ENCODE measurements around the gene CCDC88C. TPM values are rescaled to one million over a fixed set of nuclear protein-coding genes. Genes with fewer than 3 reads are reported as not detected.
A peak's percentile ranks its signal among the peaks of the same experiment; 100 is the strongest.

CCDC88C gene
- total RNA-seq, 2 donors from 2014 or later: 3.5 to 5.0 TPM

- ATAC-seq (peak; percentile 28 to 48), DNase-seq (peak; percentile 43)
- intact Hi-C loops (cut with DNase I): no loop called here
These were observed 14.6 kb downstream of the CCDC88C start for GRCh38 chr14:91402771-91403600.

- ATAC-seq (peak in 1 of 2 donors; percentile 30), DNase-seq (no peak)
- intact Hi-C loops (cut with DNase I): no loop called here
These were observed 15.3 kb downstream of the CCDC88C start for GRCh38 chr14:91402348-91402747.

GRCh38 chr14:91401751-91402150, 15.9 kb downstream of the CCDC88C start:
- ATAC-seq: no peak
- intact Hi-C loops (cut with DNase I): no loop called here

GRCh38 chr14:91400696-91401095, 16.9 kb downstream of the CCDC88C start:
- intact Hi-C loops (cut with DNase I): no loop called here
- no peak for DNase-seq
- ATAC-seq: no peak

More at GRCh38 chr14:91401751-91402150, 15.9 kb downstream of the CCDC88C start:
- no peak for DNase-seq

DNA sequence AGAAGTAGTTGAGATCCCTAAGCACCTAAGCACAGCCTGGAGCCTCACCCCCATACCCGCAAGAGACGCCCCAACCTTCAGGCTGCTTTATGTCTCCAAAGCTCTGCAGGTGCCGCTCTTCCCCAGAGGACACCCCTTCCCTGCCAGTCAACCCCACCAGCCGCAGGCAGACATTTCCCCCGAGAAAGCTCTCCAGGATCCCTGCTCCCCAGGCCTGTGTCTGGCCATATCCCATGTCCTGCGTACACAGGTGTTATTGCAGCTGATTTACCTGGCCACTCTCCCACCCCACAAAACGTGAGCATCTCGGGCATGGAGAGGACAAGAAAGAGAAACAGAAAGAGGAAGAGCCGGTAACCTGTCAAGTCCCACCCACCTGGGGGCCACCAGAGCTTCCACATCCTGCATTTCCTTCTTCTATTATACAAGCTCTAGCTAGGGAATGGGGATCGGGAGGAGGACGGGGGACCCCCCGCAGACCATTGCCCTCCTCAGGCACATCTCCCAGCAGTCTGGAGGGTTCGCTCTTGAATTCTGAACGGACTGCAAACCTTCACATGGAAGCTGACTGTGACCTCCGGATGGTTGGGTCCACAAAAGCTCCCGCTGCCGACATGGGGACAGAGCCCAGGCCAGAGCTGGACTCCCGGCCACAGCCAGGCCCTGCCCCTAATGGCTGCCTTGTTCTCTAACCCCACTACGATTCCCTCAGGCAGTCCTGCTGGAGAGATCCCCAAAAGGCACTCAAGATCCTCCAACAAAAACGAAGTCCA, 17.6 kb downstream of the CCDC88C start:
- intact Hi-C loops (cut with DNase I): no loop called here
- no peak for ATAC-seq

GRCh38 chr14:91398707-91399106, 18.9 kb downstream of the CCDC88C start:
- DNase-seq: no peak
- intact Hi-C loops (cut with DNase I): no loop called here
- ATAC-seq: no peak

More for the DNA sequence above, 17.6 kb downstream of the CCDC88C start:
- DNase-seq: no peak

- ATAC-seq (no peak), DNase-seq (no peak)
- intact Hi-C loops (cut with DNase I): no loop called here
These were observed 19.5 kb downstream of the CCDC88C start for GRCh38 chr14:91397965-91398591.

DNA sequence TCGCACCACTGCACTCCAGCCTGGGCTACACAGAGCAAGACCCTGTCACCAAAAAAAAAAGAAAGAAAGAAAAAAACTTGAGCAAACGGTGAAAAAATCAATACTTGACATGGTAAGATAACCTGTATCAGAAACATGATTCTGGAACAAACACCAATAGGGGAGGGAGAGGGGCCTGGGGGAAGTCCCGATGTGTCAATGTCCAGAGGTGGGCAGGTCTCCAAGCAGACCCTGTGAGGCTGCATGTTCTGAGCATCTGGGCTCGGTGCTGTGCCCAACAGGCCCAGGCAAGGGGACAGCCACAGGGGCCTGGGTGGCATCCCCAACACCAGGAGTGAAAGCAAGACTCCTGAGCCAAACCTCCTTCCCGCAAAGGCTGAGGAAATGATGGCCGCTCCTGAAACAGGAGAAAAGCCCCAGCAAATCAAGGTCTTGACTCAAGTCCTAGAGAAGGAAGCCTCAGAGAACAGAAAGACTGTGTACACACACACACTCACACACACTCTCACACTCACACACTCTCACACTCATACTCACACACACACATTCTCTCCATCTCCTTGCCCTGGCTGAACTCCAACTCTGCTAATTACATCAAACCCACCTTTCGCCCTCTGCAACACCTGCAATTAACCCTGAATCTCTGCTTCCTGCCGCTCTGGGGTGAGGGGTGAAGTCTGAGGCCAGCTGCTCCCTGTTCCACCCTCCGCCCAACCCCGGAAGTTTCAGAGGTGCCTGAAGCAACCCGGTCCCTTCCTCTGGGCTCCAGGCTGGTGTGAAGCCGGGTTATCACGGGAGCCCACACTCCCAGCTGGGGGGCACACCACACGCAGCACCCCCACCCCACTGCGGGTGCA, 20.4 kb downstream of the CCDC88C start:
- ATAC-seq (peak; percentile 28 to 37), DNase-seq (no peak)
- intact Hi-C loops (cut with DNase I): no loop called here

GRCh38 chr14:91396013-91396660, 21.5 kb downstream of the CCDC88C start:
- intact Hi-C loops (cut with DNase I): no loop called here
- no peak for DNase-seq
- no peak for ATAC-seq

- DNase-seq (no peak), ATAC-seq (no peak)
- intact Hi-C loops (cut with DNase I): no loop called here
These were observed 22.2 kb downstream of the CCDC88C start for GRCh38 chr14:91395466-91395865.

- ATAC-seq (no peak), DNase-seq (no peak)
- intact Hi-C loops (cut with DNase I): no loop called here
These were observed 23.2 kb downstream of the CCDC88C start for GRCh38 chr14:91394105-91395081.

DNA sequence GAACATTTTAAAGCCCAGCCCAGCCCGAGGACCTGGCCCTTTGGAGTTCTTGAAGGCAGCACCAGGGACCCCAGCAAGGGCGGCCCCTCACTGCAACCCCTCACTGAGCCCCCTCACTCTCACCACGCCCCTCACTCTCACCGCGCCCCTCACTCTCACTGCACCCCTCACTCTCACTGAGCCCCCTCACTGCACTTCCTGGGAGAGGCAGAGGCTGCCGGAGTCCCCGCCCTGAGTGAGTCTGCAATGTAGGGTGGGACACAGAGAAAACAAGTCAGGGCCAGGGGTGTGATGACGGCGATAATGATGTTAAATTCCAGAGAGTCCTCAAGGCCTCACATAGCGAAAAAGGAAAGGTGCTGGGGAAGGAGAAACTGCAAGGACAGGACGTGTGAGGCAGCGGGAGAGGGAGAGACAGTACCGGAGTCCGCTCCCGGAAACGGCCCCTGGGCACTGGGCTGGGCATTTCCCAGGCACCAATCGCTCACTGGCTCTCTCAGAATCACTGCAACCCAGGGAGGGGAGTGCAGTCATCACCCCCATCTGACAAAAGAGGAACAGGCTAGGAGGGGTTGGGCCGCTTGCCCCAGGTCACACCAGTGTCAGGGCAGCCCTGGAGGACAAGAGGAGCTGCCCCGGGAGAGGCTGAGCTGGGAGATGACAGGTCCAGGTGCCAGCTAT, 24.9 kb downstream of the CCDC88C start:
- intact Hi-C loops (cut with DNase I): no loop called here
- no peak for ATAC-seq
- no peak for DNase-seq

DNA sequence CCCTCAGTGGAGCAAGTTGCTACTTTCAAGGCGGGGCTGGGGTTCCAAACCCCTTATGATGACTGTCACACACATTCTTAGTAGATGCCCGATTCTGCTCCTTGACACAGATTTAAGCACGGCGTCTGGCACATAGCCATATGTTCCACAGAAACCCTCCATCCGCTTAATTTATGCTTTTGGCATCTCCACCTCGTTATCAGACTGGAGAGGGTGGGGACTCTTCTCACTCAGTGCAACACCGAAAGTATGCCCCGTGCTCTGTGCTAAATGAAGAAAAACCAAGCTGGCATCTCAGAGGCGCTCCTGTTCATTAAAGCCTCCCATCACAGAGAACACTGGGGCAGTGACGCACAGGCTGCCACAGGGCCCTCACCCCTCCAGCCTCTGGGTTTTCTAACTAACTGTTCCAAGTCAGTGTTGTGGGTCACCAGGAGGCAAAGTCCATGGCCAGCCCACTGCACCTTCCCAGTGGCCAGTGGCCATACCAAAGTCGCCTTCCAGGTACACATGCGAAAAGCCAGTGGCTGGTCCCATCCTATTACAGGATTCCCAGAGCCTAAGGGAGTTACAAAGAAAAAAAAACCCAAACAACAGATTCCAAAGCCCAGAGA, 27.3 kb downstream of the CCDC88C start:
- intact Hi-C loops (cut with DNase I): no loop called here
- ATAC-seq (no peak), DNase-seq (no peak)

- intact Hi-C loops (cut with DNase I): no loop called here
- ATAC-seq (no peak), DNase-seq (no peak)
These were observed 28.5 kb downstream of the CCDC88C start for GRCh38 chr14:91389150-91389549.

DNA sequence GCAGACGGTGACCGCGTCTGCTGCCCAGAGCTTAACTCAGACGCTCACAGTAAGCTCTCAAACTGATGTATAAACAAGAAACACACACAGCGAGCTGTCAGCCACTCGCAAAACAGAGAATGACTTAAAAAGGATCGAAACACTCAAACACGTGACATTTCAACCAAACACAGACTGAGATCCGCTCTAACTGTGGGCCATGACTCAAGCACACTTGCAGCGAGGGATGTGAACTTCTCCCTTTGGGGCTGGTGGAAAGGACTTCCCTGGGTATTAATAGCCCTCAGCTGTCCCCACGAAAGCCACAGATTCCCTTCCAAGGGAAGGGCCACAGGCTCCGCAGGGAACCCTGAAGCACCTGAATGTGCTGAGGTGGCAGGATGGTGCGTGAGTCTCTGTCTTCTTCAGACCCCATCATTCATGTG, 29.1 kb downstream of the CCDC88C start:
- DNase-seq (no peak), ATAC-seq (peak; percentile 36 to 57)
- intact Hi-C loops (cut with DNase I): no loop called here

- ATAC-seq (no peak), DNase-seq (no peak)
- intact Hi-C loops (cut with DNase I): no loop called here
These were observed 29.7 kb downstream of the CCDC88C start for GRCh38 chr14:91387951-91388381.

All from left cardiac atrium (tissue), 4 donors.